Ovary (tissue), 9 donors: ENCODE results near the gene PGRMC2. TPM values are rescaled to one million over a fixed set of nuclear protein-coding genes. Genes with fewer than 3 reads are reported as not detected.

Experiments
- DNase-seq, 5 donors: peaks; one replicate each; pipeline ENCODE4 v3.0.0-alpha.2; 2019 to 2020
- H3K27ac ChIP-seq, 2 donors: fragments of 200-600 bp; one replicate each; pipeline versions ENCODE4 v1.5.1 to v1.8.0; 2019 to 2022
- H3K27me3 ChIP-seq: fragments of 200-600 bp; one replicate; pipeline ENCODE4 v1.8.0; 2022
- H3K36me3 ChIP-seq: fragments of 200-600 bp; sonication (generic); one replicate; pipeline ENCODE4 v1.5.1; 2019
- H3K4me1 ChIP-seq: one replicate; pipeline ENCODE4 v1.8.1; 2013; ENCODE audit warnings: mild to moderate bottlenecking, moderate library complexity; ENCODE audit not compliant: insufficient read depth
- H3K4me3 ChIP-seq: fragments of 200-600 bp; sonication (generic); one replicate; pipeline ENCODE4 v1.5.1; 2017
- H3K9me3 ChIP-seq, 2 donors: fragments of 200-600 bp in 1 of 2; sonication (generic) in 1 of 2; one replicate each; pipeline versions ENCODE4 v1.5.1 to v1.8.1; 2013 to 2019; ENCODE audit warnings: mild to moderate bottlenecking in 1 of 2, moderate library complexity in 1 of 2
- CTCF ChIP-seq, 3 donors: fragments of 450-650 bp in 2 of 3; fragments of 200-600 bp in 1 of 3; IDR thresholded peaks; one replicate each; pipeline versions ENCODE4 v1.5.1 to v1.8.0; 2016 to 2022; ENCODE audit warnings: antibody characterized with exemption in 3 of 3, mild to moderate bottlenecking in 1 of 3
- EP300 ChIP-seq: sonication (generic); formaldehyde crosslinking; IDR thresholded peaks from one replicate; pipeline ENCODE4 v1.6.1; 2017; ENCODE audit warnings: antibody characterized with exemption
- POLR2A ChIP-seq: fragments of 450-650 bp; IDR thresholded peaks from one replicate; pipeline ENCODE4 v1.6.1; 2017; ENCODE audit warnings: antibody characterized with exemption, mild to moderate bottlenecking, moderate library complexity
- WGBS, 3 donors: extraction: QIAGEN DNeasy Blood & Tissue Kit in 1 of 3; methylation state at CpG; one replicate each; pipeline versions ENCODE4 v1.1.5 to v1.1.7; 2013 to 2017; 5-methylcytosine and 5-hydroxymethylcytosine counted together
- intact Hi-C, 4 donors: fragments of 100-400 bp; cut with DNase I; formaldehyde crosslinking; loops; one replicate each; pipeline versions ENCODE4 v1.11.0 to v1.15.1; 2022 to 2023
- polyA plus RNA-seq, 2 donors: library from polyadenylated mRNA; stranded (reverse); fragments of 200-250 nt in 1 of 2; fragments of 350-450 nt in 1 of 2; fragmentation: Illumina TruSeq in 1 of 2; extraction: RNeasy Lipid Tissue Mini Kit (QIAGEN cat#74804) in 1 of 2; gene quantifications; one replicate each; pipeline ENCODE4 v1.2.3, GENCODE V29; 2013 to 2014
- total RNA-seq, 7 donors: library from RNA; depleted of rRNA in 2 of 7; stranded (reverse); fragments of >200 nt in 2 of 7; fragmentation: NEBNext Ultra II Directional in 3 of 7; extraction: Animal tissue kit (Norgen Biotek cat#: 25700) in 3 of 7; gene quantifications; one replicate each; pipeline versions ENCODE4 v1.1.0 to v1.2.4, GENCODE V29; 2016 to 2023
- donor health status: DM: no; HTN: no; CAD: no; lungs with moderate emphysema.
- donor health status: DM: no; HTN: no; CAD: no.
- donor health status: Bipolar disorder and iron deficiency.
- donor health status: DM: yes; HTN: yes; CAD: no.
- donor health status: DM: no; HTN: no; CAD: no.
- donor health status: DM: yes; HTN: yes; CAD: no.

PGRMC2 gene
- total and polyA plus RNA-seq, 9 donors = 23.2 to 222 (median 56.9) TPM

DNA sequence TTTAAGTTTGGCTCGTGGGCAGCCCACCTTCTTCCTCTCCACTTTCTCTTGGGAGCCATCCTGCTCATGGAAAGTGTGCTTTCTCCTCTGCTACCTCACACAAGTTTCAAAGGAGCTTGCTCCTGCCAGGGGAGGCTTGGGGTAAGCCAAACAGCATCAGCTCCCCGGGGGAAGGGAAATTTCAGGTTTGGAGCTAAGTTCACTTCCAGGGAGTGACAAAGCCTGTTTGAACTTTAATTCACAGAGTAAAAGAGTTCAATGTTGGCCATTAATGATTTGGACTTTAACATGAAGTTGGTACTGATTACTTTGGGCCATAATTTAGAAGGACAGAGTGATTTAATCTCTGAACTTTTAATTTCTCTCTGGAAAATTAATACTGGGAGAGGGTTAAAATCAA lies 4.7 kb upstream of the PGRMC2 start:
- DNase-seq = no peak
- no peaks in the 10 kb centered on the region for H3K27me3 ChIP-seq
- intact Hi-C loops = no loop called here
- no peaks in the 10 kb centered on the region for H3K9me3 ChIP-seq
- no peaks in the 10 kb centered on the region for H3K36me3 ChIP-seq
- TF ChIP-seq EP300 = no peak
- no peak for TF ChIP-seq POLR2A
- TF ChIP-seq CTCF (IDR thresholded peaks at IDR 0.05) = no peak
- peaks cover 2% of the 10 kb centered on the region for H3K4me1 ChIP-seq
- no peak overlapping the region for H3K27ac ChIP-seq
- WGBS, 3 donors = 71 to 78% (median 71%) methylated on average over 2 of the region's 2 CpGs
- H3K4me3 ChIP-seq = no peak overlapping the region

- TF ChIP-seq CTCF (IDR thresholded peaks at IDR 0.05) = no peak
- TF ChIP-seq EP300 = no peak
- no peak for DNase-seq
- intact Hi-C loops = no loop called here
- Histone ChIP-seq H3K27me3 (no peaks in the 10 kb centered on the region), H3K4me1 (peaks cover 2% of the 10 kb centered on the region), H3K9me3 (no peaks in the 10 kb centered on the region), H3K27ac (no peak overlapping the region), H3K4me3 (no peak overlapping the region), H3K36me3 (no peaks in the 10 kb centered on the region)
- WGBS, 3 donors = 87 to 92% (median 87%) methylated on average over 2 of the region's 2 CpGs
Measured at GRCh38 chr4:128291096-128291495, 3.5 kb upstream of the PGRMC2 start.

DNA sequence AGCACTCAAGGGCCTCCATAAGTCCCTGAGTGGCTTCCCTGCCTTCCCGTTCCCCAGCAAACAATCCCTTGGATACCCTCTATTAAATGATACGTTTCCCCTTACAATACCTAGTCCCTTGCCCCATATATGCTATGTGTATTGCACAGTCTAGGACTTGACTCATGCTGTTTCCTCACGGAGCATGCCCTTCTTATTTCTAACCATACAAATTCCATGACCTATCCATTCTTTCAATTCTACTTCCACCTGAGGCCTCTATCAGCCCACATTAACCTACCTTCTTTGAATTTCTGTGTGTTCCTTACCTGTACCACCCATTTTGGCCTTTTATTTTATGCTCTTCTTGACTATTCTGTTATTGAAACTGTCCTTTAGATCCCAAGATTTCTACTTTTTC lies 2.9 kb upstream of the PGRMC2 start:
- Histone ChIP-seq H3K4me3 (no peak overlapping the region), H3K9me3 (no peaks in the 10 kb centered on the region), H3K27me3 (no peaks in the 10 kb centered on the region), H3K36me3 (no peaks in the 10 kb centered on the region), H3K27ac (no peak overlapping the region), H3K4me1 (peaks cover 2% of the 10 kb centered on the region)
- DNase-seq = no peak
- no peak for TF ChIP-seq POLR2A
- no peak for TF ChIP-seq CTCF (IDR thresholded peaks at IDR 0.05)
- no peak for TF ChIP-seq EP300
- WGBS, 3 donors = 89 to 96% (median 92%) methylated on average over 3 of the region's 3 CpGs
- intact Hi-C loops = no loop called here

DNA sequence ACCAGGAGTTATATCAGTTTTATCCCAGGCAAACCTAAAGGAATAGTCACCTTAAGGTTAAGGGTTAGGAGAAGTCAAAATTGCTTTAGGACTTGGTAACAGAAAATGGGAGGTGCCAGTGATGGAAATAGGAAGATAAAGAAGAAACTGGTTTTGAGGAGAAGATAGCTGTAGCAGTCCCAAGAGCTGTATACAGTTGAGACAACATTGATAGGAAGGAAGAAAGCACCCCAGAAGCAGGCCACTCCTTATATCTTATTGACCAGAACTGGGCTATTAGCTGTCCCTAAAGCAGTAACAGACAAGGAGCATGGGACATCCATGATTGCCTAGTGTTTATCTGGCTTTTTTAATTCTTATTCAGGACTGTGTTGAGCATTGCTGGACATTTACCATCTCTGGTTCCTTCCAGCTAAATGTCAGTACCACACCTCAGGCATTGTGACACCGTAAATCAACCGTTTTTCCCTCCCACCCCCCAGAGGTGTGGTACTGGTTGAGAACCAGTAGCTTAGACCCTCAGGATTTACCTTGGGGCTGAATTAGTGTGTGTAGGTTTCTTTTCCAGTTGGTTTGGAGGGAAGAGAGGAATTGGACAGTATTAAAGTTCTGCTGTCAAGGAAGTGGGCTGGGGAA lies 2.0 kb upstream of the PGRMC2 start:
- intact Hi-C loops = loop anchor here in 1 of 4 donors (10.0 kb wide), 1 partner anchor 95 kb away; no protein-coding TSS in a partner anchor

More for the DNA sequence above, 2.0 kb upstream of the PGRMC2 start:
- H3K4me1 ChIP-seq = peaks cover 2% of the 10 kb centered on the region
- H3K4me3 ChIP-seq = no peak overlapping the region
- H3K27me3 ChIP-seq = no peaks in the 10 kb centered on the region
- TF ChIP-seq CTCF (IDR thresholded peaks at IDR 0.05) (no peak), EP300 (no peak), POLR2A (no peak)
- 68 to 93% (median 88%) methylated on average over 2 of the region's 2 CpGs for WGBS, 3 donors
- H3K9me3 ChIP-seq = no peaks in the 10 kb centered on the region
- no peaks in the 10 kb centered on the region for H3K36me3 ChIP-seq
- H3K27ac ChIP-seq = no peak overlapping the region
- DNase-seq = no peak
